OCI-LY7 (cell line): ENCODE results near the gene DLG5. TPM values are rescaled to one million over a fixed set of nuclear protein-coding genes. Genes with fewer than 3 reads are reported as not detected.

Source experiments
- BruUV-seq: library from RNA; stranded (reverse); fragments of 400-500 nt; replicated peaks from 2 replicates; lab custom pipeline; 2021; lab: Mats Ljungman, UMichigan
- CTCF ChIA-PET: fragments of 300-600 bp; sonication (Branson Sonifier 250); formaldehyde crosslinking; loops from one replicate; lab custom pipeline; 2022; ENCODE audit warnings: antibody characterized with exemption; ENCODE audit not compliant: unreplicated experiment; lab: Charles Lee
- POLR2A ChIA-PET: fragments of 300-600 bp; sonication (Branson Sonifier 250); formaldehyde crosslinking; loops from one replicate; lab custom pipeline; 2022; ENCODE audit warnings: antibody characterized with exemption; lab: Charles Lee
- DNase-seq: peaks from one replicate; pipeline ENCODE4 v3.0.0-alpha.2; 2015; ENCODE audit warnings: low spot score
- H2AFZ ChIP-seq: fragments of 200-600 bp; sonication (generic), shearing (Covaris generic); 2 replicates; pipeline ENCODE4 v1.6.1; 2014; ENCODE audit warnings: mild to moderate bottlenecking, antibody characterized with exemption, low read length, moderate library complexity
- H3K27ac ChIP-seq: fragments of 200-600 bp; sonication (generic); 2 replicates; pipeline ENCODE4 v1.5.1; 2014; ENCODE audit warnings: mixed run types, low read depth, mild to moderate bottlenecking, moderate library complexity, low read length, inconsistent platforms; ENCODE audit not compliant: poor library complexity, severe bottlenecking
- H3K36me3 ChIP-seq: fragments of 200-600 bp; sonication (generic); 2 replicates; pipeline ENCODE4 v1.6.1; 2014; ENCODE audit warnings: mild to moderate bottlenecking, antibody characterized with exemption, low read length, moderate library complexity, mixed read lengths; ENCODE audit not compliant: insufficient read depth
- H3K4me1 ChIP-seq: fragments of 200-600 bp; sonication (generic); 2 replicates; pipeline ENCODE4 v1.5.1; 2014; ENCODE audit warnings: mild to moderate bottlenecking, low read length; ENCODE audit not compliant: insufficient read depth, poor library complexity, severe bottlenecking
- H3K4me2 ChIP-seq: fragments of 200-600 bp; sonication (generic); 2 replicates; pipeline ENCODE4 v1.6.1; 2014; ENCODE audit warnings: mild to moderate bottlenecking, low read length
- H3K4me3 ChIP-seq: fragments of 200-600 bp; sonication (generic); 2 replicates; pipeline ENCODE4 v1.5.1; 2014; ENCODE audit warnings: mild to moderate bottlenecking, low read depth, low read length; ENCODE audit not compliant: poor library complexity, severe bottlenecking
- H3K79me2 ChIP-seq: fragments of 200-600 bp; sonication (generic); 2 replicates; pipeline ENCODE4 v1.6.1; 2016; ENCODE audit warnings: low read depth, mild to moderate bottlenecking, low read length, moderate library complexity, mixed read lengths; ENCODE audit not compliant: insufficient read depth
- H3K9me2 ChIP-seq: fragments of 200-600 bp; sonication (generic); 2 replicates; pipeline ENCODE4 v1.6.1; 2016; ENCODE audit warnings: mild to moderate bottlenecking, low read length, mixed read lengths; ENCODE audit not compliant: insufficient read depth
- H3K9me3 ChIP-seq: fragments of 200-600 bp; sonication (generic); 2 replicates; pipeline ENCODE4 v1.6.1; 2014; ENCODE audit warnings: mild to moderate bottlenecking, mixed run types, low read length, mixed read lengths
- H4K20me1 ChIP-seq: fragments of 200-600 bp; sonication (generic); 2 replicates; pipeline ENCODE4 v1.6.1; 2014; ENCODE audit warnings: mild to moderate bottlenecking, antibody characterized with exemption, low read length, moderate library complexity, mixed read lengths; ENCODE audit not compliant: insufficient read depth
- EZH2phosphoT487 ChIP-seq: fragments of 200-600 bp; sonication (generic); IDR thresholded peaks from 2 replicates; pipeline ENCODE4 v1.6.1; 2018; ENCODE audit warnings: low read depth, borderline replicate concordance, mild to moderate bottlenecking, mixed run types, antibody characterized with exemption, low read length, moderate library complexity, mixed read lengths
- intact Hi-C: fragments of 100-400 bp; cut with micrococcal nuclease; formaldehyde crosslinking; loops from one replicate; pipeline ENCODE4 v1.10.0; 2022; ENCODE audit not compliant: unreplicated experiment
- total RNA-seq, 2 experiments: library from RNA; depleted of rRNA in 1 of 2; stranded (reverse); fragments of >200 nt in 1 of 2; shearing (Covaris generic) in 1 of 2; gene quantifications; 2 replicates each; pipeline ENCODE4 v1.2.3, GENCODE V29; 2014 to 2022
- TF ChIP-seq, protein P1 (sequence below): fragments of 200-600 bp; sonication (generic); conservative IDR thresholded peaks from 2 replicates; pipeline ENCODE4 v1.5.1; 2014; ENCODE audit warnings: mild to moderate bottlenecking, antibody characterized with exemption, low read length, moderate library complexity, mixed read lengths

The DLG5 gene
- total RNA-seq, 2 experiments from 2014 or later = 0.27 TPM; not detected in 1

DNA sequence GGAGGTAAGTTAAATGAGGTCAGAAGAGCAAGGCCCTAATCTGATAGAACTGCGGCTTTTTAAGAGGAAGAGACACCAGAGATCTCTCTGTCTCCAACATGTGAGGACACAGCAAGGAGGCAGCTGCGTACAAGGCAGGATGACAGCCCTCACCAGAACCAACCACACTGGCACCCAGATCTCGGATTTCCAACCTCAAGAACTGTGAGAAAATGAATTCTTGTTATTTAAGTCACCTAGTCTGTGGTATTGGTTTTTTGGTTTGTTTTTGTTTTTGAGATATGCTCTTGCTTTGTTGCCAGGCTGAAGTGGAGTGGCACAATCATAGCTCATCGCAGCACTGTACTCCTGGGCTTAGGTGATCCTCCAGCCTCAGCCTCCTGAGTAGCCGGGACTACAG lies 127.2 kb downstream of the DLG5 start:
- intact Hi-C loops = no loop called here
- Histone ChIP-seq H3K9me2 (no peaks in the 10 kb centered on the region), H2AFZ (no peak overlapping the region), H3K9me3 (no peaks in the 10 kb centered on the region), H3K4me2 (no peak overlapping the region), H3K4me3 (no peak overlapping the region), H4K20me1 (no peaks in the 10 kb centered on the region), H3K4me1 (no peaks in the 10 kb centered on the region), H3K27ac (no peak overlapping the region), H3K36me3 (no peaks in the 10 kb centered on the region), H3K79me2 (no peaks in the 10 kb centered on the region)
- no TSS peak for BruUV-seq
- no peak for TF ChIP-seq EZH2phosphoT487
- TF ChIP-seq, protein P1, sequence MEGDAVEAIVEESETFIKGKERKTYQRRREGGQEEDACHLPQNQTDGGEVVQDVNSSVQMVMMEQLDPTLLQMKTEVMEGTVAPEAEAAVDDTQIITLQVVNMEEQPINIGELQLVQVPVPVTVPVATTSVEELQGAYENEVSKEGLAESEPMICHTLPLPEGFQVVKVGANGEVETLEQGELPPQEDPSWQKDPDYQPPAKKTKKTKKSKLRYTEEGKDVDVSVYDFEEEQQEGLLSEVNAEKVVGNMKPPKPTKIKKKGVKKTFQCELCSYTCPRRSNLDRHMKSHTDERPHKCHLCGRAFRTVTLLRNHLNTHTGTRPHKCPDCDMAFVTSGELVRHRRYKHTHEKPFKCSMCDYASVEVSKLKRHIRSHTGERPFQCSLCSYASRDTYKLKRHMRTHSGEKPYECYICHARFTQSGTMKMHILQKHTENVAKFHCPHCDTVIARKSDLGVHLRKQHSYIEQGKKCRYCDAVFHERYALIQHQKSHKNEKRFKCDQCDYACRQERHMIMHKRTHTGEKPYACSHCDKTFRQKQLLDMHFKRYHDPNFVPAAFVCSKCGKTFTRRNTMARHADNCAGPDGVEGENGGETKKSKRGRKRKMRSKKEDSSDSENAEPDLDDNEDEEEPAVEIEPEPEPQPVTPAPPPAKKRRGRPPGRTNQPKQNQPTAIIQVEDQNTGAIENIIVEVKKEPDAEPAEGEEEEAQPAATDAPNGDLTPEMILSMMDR = no peak
- no peak for DNase-seq
- ChIA-PET POLR2A (interaction anchor here (0.7 kb wide), 1 partner anchor 1177 kb away, joined by 3 read pairs; no protein-coding TSS in a partner anchor), CTCF (no interaction called here)

DNA sequence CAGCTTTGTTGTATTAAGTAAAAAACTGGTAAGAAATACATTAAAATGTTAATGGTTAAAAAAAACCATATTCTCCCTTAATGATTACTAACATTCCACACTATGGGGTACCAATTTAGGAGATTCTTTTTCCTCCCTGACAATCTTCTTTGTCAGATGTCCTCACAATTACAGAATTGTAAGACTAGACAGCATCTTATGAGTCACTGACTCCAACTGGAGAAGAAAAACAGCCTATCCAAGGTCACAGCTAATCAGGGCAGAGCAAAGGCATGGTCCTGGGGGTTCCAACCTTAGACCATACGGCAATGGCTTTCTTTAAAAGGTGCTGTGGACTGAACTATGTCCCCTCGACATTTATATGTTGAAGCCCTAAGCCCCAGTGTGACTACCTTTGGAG lies 127.6 kb downstream of the DLG5 start:
- no peak overlapping the region for H3K27ac ChIP-seq
- BruUV-seq = no TSS peak
- CTCF ChIA-PET = no interaction called here

DNA sequence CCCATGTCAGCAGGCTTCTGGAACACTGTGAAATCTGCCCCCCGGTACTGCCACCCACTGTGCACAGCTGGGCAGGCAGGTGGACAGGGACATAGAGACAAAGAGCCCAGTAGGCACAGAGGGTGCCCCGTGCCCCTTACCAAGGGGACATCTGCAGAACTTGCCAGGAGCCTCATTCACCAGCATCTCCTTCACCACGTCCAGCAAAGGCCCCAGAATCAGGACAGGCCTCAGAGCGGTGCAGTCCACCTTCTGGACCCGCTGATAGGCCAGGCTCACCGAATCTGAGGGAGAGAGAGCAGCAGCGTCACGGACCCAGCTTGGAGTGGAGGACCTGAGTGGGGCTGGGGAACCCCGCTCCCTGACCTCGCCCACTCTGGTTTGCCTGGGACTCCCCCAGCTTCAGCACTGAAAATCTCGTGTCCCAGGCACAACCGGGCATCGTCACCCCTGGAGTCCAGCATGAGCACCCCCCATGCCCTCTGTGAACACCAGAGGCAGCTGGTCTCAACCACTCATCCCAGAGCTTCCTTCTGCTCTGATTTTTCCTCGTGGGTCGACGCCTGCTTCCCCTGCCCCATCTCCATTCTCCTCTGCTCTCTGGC lies 130.1 kb downstream of the DLG5 start:
- ChIA-PET POLR2A (no interaction called here), CTCF (no interaction called here)
- H3K27ac ChIP-seq = no peak overlapping the region
- no peaks in the 10 kb centered on the region for H3K36me3 ChIP-seq
- no peaks in the 10 kb centered on the region for H3K4me1 ChIP-seq
- DNase-seq = no peak
- H2AFZ ChIP-seq = no peak overlapping the region
- intact Hi-C loops = no loop called here
- no peaks in the 10 kb centered on the region for H3K9me2 ChIP-seq
- H4K20me1 ChIP-seq = no peaks in the 10 kb centered on the region
- no peak overlapping the region for H3K4me2 ChIP-seq
- no peak overlapping the region for H3K4me3 ChIP-seq
- H3K79me2 ChIP-seq = no peaks in the 10 kb centered on the region
- no peaks in the 10 kb centered on the region for H3K9me3 ChIP-seq
- BruUV-seq = no TSS peak
- TF ChIP-seq, protein P1 = no peak
- no peak for TF ChIP-seq EZH2phosphoT487

More for the DNA sequence above, 127.6 kb downstream of the DLG5 start:
- Histone ChIP-seq H3K9me3 (no peaks in the 10 kb centered on the region), H3K4me1 (no peaks in the 10 kb centered on the region), H3K4me2 (no peak overlapping the region), H2AFZ (no peak overlapping the region), H4K20me1 (no peaks in the 10 kb centered on the region), H3K36me3 (no peaks in the 10 kb centered on the region), H3K9me2 (no peaks in the 10 kb centered on the region), H3K4me3 (no peak overlapping the region), H3K79me2 (no peaks in the 10 kb centered on the region)
- no peak for TF ChIP-seq EZH2phosphoT487
- TF ChIP-seq, protein P1 = no peak
- POLR2A ChIA-PET = no interaction called here
- intact Hi-C loops = no loop called here
- no peak for DNase-seq
